Eye (tissue), 1 donor: ENCODE results near the gene SKAP2.

Experiments
- DNase-seq: peaks from one replicate; pipeline ENCODE4 v3.0.0-alpha.2; 2015

SKAP2 gene

DNA sequence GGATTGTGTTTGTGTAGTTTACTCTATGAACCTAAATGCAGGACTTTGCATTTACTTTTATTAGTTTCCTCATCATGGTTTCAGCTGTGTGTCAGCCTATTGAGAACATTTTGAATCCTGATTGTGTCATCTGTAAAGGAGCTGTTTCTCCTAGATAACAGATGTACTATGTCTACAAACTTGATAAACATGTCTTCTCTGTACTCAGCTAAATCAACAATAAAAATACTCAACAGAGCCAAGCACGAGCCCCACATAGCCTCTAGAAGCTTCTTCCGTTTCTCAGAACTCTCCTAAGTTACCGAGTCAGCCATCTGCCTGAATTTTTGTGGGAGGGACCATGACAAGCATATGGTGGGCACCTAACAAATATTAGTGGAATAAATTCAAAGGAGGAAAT lies 234.7 kb downstream of the SKAP2 start:
- DNase-seq: no peak

DNA sequence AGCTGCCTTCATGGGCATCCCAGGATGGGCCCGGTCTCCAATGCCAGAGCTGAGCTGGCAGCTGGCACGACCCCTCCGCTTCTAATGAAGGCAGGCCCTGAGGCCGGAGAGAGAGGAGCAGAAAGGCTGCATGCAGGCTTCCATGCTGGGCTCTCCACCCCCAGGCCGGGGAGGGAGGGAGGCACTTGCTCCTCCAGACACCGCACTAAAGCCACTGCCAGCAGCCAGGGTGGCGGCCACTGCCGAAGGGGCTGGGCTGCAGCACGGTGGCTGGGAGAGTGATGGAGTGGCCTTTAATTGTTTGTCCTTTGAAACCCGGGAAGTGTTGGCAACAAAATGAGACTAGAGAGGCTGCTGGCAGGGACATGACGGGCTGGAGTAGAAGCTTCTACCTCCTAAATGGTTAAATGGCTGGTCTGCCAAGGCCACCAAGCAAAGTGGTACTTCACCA lies 236.5 kb downstream of the SKAP2 start:
- DNase-seq: peak; percentile 64

DNA sequence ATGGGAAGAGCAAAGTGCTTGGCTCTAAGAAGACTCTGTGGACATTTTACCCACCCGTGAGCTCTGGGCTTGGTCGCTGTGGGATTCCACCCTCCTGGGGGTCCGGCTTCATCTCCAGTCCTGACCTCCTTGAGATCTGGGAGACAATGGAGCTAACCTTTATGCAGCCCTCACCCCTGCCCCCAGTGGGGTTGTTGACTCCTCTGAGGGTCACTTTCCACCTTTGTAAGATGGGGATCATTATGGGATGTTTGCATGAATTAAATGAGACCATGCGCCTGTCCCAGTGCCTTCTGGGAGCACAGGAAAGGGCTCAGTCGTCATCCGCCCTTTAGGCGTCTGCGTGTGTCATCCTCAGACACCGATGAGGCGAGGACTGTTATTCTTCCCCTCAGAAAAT lies 237.2 kb downstream of the SKAP2 start:
- DNase-seq: peak; percentile 25

DNA sequence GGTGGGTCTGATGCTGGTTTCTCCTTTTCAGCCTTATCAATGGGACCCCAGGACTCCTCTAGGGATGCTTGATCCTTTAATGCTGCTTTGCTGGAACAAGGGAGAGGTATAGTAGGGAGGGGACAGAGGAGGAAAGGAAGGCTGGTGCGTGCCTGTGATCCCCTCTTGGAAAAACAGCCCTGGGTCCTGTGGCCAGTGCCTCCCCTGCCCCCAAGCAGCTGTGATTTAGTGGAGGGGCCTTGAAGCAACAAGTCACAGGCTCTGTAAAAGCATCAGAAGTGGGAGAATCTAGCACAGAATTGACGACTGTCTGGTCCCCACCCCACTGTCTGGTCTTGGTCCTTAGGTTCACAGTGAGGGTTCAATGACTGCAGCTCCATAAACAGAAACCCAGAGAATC lies 237.7 kb downstream of the SKAP2 start:
- no peak for DNase-seq

DNA sequence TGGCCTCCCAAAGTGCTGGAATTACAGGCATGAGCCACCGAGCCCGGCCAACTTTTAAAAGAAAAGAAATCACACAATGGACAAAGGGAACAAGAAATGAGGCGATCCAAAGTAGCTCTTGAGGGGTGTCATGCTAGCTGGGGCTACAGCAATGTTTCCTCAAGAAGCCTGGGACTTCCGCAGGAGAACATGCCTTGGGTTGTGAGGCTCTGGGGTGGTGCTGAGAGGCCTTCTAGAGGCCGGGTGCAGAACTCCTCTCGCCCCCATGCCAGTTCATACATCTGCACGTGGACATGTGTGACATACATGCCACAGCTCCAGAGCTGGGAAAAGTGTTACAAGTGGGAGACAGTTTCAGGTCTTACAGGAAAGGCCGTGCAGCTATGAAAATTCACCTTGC lies 238.2 kb downstream of the SKAP2 start:
- DNase-seq: no peak

DNA sequence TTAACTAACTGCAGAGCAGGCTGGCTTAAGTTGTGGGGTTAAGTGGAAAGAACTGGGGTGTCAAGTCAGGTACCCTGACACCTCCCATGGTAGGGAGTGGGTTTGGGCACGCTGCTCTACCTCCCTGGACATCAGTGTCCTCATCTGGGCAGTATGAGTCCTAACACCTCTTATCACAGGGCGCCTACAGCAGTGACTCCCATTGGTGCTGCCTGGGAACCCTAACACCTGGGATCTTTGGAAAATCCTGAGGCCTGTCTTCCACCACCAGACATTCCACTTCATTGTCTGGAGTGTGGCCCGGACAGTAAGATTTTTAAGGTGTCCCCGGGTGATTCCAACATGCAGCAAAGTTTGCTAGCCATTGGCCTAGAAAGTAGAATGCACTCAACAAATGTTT lies 239.1 kb downstream of the SKAP2 start:
- no peak for DNase-seq

DNA sequence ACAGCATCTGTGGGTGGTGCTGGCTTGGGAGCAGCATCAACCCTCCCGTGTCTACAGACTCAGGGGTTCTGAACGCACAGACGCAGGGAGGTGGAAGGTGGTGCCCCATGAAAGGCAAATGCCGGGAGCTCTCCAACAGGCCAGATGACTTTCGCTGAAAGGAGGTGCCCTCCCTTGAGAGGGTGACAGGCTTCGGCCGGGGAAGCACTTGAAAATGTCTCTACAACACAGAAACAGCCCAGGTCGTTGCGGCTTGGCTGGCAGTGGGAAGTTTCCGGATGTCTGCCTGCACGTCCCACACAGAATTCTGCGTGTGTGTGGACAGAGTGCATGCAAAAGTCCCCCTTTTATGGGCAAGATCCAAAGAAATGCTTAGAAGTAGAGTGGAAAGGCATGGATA lies 239.6 kb downstream of the SKAP2 start:
- no peak for DNase-seq

DNA sequence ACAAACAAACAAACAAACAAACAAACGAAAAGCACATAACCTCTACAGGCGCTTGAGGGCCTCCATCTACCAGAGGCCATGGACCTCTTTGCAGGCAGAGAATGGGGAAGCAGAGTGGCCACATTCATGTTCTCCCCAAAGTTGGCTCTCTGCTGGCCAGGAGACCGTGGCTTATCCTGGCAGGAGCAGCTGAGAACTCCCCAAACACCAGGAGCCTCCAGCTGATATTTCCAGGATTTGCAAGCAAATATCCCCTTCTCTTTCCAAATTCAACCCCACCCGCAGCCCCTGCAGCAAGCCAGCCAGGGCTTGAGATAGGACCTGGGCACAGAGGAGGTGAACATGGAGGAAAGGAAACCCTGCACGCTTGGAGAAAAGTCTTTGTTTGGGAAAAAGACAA lies 240.0 kb downstream of the SKAP2 start:
- DNase-seq: no peak

DNA sequence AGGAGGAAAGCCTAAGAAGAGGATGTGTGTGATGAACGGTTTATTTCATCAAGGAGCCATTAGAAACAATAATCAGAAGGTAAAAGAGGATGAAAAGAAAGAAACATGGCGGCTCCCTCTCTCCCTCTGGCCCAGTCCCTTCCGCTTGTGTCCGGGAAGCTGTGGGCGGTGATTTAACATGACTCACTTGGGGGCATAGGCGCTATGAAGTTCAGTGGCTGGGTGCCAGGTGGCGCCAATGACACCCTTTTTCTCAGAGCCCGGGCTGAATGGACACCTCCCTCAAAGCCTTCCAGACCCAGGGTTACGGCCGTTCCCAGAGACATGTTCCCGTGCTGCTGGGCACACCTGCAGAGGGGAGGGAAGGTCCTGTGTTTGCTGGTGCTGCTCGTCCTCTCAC lies 244.0 kb downstream of the SKAP2 start:
- DNase-seq: no peak

DNA sequence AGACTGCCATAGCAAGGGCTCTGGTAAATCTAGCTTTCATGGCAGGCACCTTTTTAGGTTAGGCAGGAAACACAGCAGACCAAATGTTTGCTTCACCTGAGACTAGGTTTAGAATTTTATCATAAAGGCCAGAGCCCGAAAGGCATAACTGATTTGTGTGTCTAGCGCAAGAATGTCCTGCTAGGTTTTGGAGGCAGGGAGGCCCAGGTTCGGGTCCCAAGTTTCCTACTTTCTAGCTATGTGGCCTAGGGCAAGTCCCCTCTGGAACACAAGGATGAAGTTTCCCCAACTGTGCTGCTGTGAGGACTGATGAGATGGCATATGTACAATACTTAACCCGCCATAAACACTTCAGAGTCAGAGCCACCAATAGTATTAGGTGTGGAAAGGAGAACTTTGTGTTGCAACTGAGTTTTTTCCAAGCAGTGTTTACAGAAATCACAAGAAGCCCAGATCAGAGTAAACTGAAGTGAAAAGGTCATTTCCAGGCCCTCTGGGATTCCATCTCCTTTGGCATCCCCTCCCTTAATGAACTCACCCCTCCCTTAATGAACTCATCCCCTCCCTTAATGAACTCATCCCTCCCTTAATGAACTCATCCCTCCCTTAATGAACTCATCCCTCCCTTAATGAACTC lies 244.9 kb downstream of the SKAP2 start:
- DNase-seq: no peak

DNA sequence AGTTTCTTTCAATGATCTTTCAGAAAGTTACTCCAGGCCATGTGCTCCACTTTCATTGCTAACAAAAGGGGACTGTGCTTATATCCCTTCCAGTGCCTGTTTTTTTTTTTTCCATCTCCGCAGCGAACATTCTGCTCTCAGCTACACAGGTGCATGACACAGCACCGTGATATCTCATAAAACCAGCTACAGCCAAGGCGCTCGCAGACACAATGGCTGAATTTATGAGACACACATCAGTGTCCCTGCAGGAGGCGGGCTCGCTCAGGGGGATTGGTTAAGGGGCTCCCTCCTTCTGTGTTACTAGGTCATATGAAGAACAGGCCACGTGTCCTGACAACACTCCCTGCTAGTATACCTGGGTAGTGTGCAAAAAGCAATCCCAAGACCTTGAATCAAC lies 245.5 kb downstream of the SKAP2 start:
- no peak for DNase-seq

DNA sequence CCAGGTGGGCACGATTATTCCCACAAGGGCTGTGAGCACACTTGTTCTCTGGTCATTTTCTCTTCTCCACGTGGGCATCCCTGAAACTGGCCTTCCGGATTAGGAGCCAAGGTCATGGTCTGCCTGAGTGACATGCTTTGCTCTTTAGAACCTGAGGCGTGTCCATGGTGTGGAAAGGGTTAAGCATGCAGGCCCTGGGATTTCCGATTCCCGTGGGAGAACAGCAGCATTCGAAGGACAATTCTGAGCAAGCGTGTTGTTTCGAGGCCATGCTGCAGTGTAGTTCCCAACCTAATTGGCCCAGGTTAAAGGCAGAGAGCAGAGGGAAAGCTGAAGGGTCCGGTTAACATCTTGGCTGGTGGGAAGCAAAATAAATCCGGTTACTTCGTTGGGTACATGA lies 245.9 kb downstream of the SKAP2 start:
- DNase-seq: peak; percentile 57
